ENCODE results near the gene FAM228B. TPM values are rescaled to one million over a fixed set of nuclear protein-coding genes. Genes with fewer than 3 reads are reported as not detected.
A peak's percentile ranks its signal among the peaks of the same experiment; 100 is the strongest.
"Not testable (repeated sequence)": the region's sequence is repeated elsewhere in the genome, so short reads cannot be mapped to it uniquely, and the experiment has no call there.

The FAM228B gene
- total RNA-seq, 1 donor from 2014 or later = 21.3 TPM

- no peak overlapping the region for H3K4me3 Mint-ChIP-seq
- peaks cover 23% of the 10 kb centered on the region for H3K36me3 Mint-ChIP-seq (ENCODE audit: low read depth)
- H3K27ac Mint-ChIP-seq (ENCODE audit: unreplicated experiment) = no peak overlapping the region
- peaks cover 17% of the 10 kb centered on the region for H3K4me1 Mint-ChIP-seq
- H3K9me3 Mint-ChIP-seq = peaks cover 16% of the 10 kb centered on the region
- TF ChIP-seq CTCF (conservative IDR thresholded peaks at IDR 0.05) = no peak
- no peaks in the 10 kb centered on the region for H3K27me3 Mint-ChIP-seq (ENCODE audit: low read depth)
- DNase-seq (ENCODE audit: low read depth, low spot score) = no peak
These were observed 67.2 kb downstream of the FAM228B start for GRCh38 chr2:24190503-24190902.

DNA sequence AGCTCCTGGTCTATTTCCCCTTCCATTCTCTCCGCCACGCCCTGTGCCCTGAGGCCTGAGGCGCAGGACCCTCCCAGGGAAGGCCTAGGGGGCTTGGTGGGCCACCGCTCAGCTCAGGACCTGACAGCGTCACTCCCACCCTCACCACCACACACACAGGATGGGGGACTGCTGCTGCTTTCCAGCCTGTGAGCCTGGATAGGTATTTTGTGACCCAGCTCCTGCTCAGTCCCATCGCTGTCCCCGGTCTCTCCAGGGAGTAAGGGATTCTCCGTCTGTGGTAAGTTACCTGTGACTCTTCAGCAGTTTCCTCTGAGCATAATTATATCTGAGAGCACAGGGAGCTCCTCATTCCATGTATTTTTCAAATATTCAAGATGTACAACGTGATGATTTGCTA lies 67.9 kb downstream of the FAM228B start:
- DNase-seq (ENCODE audit: low read depth, low spot score) = no peak

GRCh38 chr2:24191848-24192247 lies 68.6 kb downstream of the FAM228B start:
- Mint-ChIP-seq H3K27me3 (ENCODE audit: low read depth) (no peaks in the 10 kb centered on the region), H3K36me3 (ENCODE audit: low read depth) (peaks cover 25% of the 10 kb centered on the region), H3K27ac (ENCODE audit: unreplicated experiment) (no peak overlapping the region), H3K4me3 (no peak overlapping the region), H3K4me1 (peaks cover 17% of the 10 kb centered on the region), H3K9me3 (peaks cover 19% of the 10 kb centered on the region)
- no peak for TF ChIP-seq CTCF (conservative IDR thresholded peaks at IDR 0.05)
- no peak for DNase-seq (ENCODE audit: low read depth, low spot score)

More for the DNA sequence above, 67.9 kb downstream of the FAM228B start:
- H3K36me3 Mint-ChIP-seq (ENCODE audit: low read depth) = peaks cover 23% of the 10 kb centered on the region
- H3K9me3 Mint-ChIP-seq = peaks cover 16% of the 10 kb centered on the region
- peaks cover 17% of the 10 kb centered on the region for H3K4me1 Mint-ChIP-seq
- no peak overlapping the region for H3K27ac Mint-ChIP-seq (ENCODE audit: unreplicated experiment)
- no peak for TF ChIP-seq CTCF (conservative IDR thresholded peaks at IDR 0.05)
- H3K27me3 Mint-ChIP-seq (ENCODE audit: low read depth) = no peaks in the 10 kb centered on the region
- H3K4me3 Mint-ChIP-seq = no peak overlapping the region

GRCh38 chr2:24197213-24197612 lies 73.9 kb downstream of the FAM228B start:
- H3K27me3 Mint-ChIP-seq (ENCODE audit: low read depth); H3K4me3 Mint-ChIP-seq; H3K4me1 Mint-ChIP-seq; H3K9me3 Mint-ChIP-seq; DNase-seq (ENCODE audit: low read depth, low spot score); H3K27ac Mint-ChIP-seq (ENCODE audit: unreplicated experiment): not testable (repeated sequence)
- H3K36me3 Mint-ChIP-seq (ENCODE audit: low read depth) = peaks cover 11% of the 10 kb centered on the region

DNA sequence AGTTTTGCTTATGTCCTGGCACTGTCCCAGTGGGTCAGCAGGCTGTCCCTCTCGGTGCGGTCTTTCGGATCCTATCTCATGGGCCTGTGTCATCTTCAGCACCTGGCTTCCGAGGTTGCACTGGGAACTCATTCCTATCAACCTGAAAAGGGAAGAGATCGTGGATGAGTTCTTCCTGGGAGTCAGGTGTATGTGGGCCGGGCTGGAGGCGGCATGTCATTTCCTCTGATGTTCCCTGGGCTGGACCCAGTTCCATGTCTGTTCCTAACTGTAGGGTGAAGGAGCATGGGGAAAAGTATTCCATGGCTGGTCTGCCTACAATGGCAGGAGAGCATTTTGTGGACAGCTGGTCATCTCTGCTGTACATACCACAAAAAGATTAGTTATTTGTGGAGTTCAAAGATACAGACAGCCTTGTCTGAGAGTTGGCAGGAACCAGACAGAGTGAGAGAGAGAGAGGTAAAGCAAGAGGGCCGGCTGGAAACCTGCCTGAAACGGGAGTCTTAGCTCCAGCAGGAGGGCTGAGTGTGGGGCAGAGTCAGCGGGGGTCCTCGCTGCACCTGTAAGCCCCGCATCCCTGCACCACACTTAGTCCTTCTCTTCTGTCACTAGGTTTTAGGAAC lies 76.8 kb downstream of the FAM228B start:
- H3K36me3 Mint-ChIP-seq (ENCODE audit: low read depth) = peaks cover 7% of the 10 kb centered on the region
- H3K9me3 Mint-ChIP-seq = peaks cover 4% of the 10 kb centered on the region
- no peaks in the 10 kb centered on the region for H3K27me3 Mint-ChIP-seq (ENCODE audit: low read depth)
- no peak for TF ChIP-seq CTCF (conservative IDR thresholded peaks at IDR 0.05)
- DNase-seq (ENCODE audit: low read depth, low spot score) = no peak
- H3K27ac Mint-ChIP-seq (ENCODE audit: unreplicated experiment) = no peak overlapping the region
- H3K4me3 Mint-ChIP-seq = no peak overlapping the region
- no peaks in the 10 kb centered on the region for H3K4me1 Mint-ChIP-seq

GRCh38 chr2:24200799-24201198 lies 77.5 kb downstream of the FAM228B start:
- peaks cover 5% of the 10 kb centered on the region for H3K36me3 Mint-ChIP-seq (ENCODE audit: low read depth)

More at GRCh38 chr2:24200799-24201198, 77.5 kb downstream of the FAM228B start:
- no peaks in the 10 kb centered on the region for H3K27me3 Mint-ChIP-seq (ENCODE audit: low read depth)
- no peak for DNase-seq (ENCODE audit: low read depth, low spot score)
- no peak for TF ChIP-seq CTCF (conservative IDR thresholded peaks at IDR 0.05)
- peaks cover 4% of the 10 kb centered on the region for H3K9me3 Mint-ChIP-seq
- peak overlapping the region; percentile 12 for H3K27ac Mint-ChIP-seq (ENCODE audit: unreplicated experiment)
- H3K4me1 Mint-ChIP-seq = no peaks in the 10 kb centered on the region
- no peak overlapping the region for H3K4me3 Mint-ChIP-seq

Data from neural crest cell (in vitro differentiated cells).